ENCODE results near the gene SYMPK.

SYMPK gene

GRCh38 chr19:45792470-45793177 lies 70.3 kb downstream of the SYMPK start, which contains the start of gene DMWD (continued):
- TF ChIP-seq ELK4 (IDR thresholded peaks at IDR 0.05; ENCODE audit: borderline replicate concordance, low read depth, low read length) (peak; percentile 28; the same call in 1 of the 2 replicates), ZBTB8A (tag by site-specific recombination; IDR thresholded peaks at IDR 0.05) (peak; percentile 15; the same call in 1 of the 2 replicates), ZBTB11 (tag by site-specific recombination; conservative IDR thresholded peaks at IDR 0.05; ENCODE audit: low read depth) (peak; percentile 54), ZBTB10 (tag by site-specific recombination; IDR thresholded peaks at IDR 0.05) (no peak), GLI4 (tag by site-specific recombination; IDR thresholded peaks at IDR 0.05) (no peak), ZFP69B (tag by site-specific recombination; IDR thresholded peaks at IDR 0.05) (no peak), ZNF596 (tag by site-specific recombination; IDR thresholded peaks at IDR 0.05) (no peak), MYNN (tag by site-specific recombination; IDR thresholded peaks at IDR 0.05; ENCODE audit: borderline replicate concordance) (peak; percentile 99), GLIS1 (tag by site-specific recombination; IDR thresholded peaks at IDR 0.05) (peak; percentile 16; the same call in 1 of the 2 replicates), ZNF214 (tag by site-specific recombination; IDR thresholded peaks at IDR 0.05; ENCODE audit: borderline replicate concordance) (no peak), EGR2 (tag by site-specific recombination; IDR thresholded peaks at IDR 0.05; ENCODE audit: low read depth) (peak; percentile 83; the same call in 1 of the 2 replicates), PBX3 (CRISPR knock-in tag; IDR thresholded peaks at IDR 0.05) (peak; percentile 46; the same call in 1 of the 2 replicates), ZNF174 (tag by site-specific recombination; IDR thresholded peaks at IDR 0.05) (no peak), ZNF138 (tag by site-specific recombination; IDR thresholded peaks at IDR 0.05; ENCODE audit: borderline replicate concordance) (no peak), ZNF302 (tag by site-specific recombination; IDR thresholded peaks at IDR 0.05; ENCODE audit: low read depth) (no peak), KLF10 (tag by site-specific recombination; IDR thresholded peaks at IDR 0.05) (peak; percentile 61; the same call in 1 of the 2 replicates), ZSCAN30 (tag by site-specific recombination; IDR thresholded peaks at IDR 0.05) (peak; percentile 61; the same call in 1 of the 2 replicates), YY2 (tag by site-specific recombination; IDR thresholded peaks at IDR 0.05) (no peak), TCF7L2 (IDR thresholded peaks at IDR 0.05; ENCODE audit: borderline replicate concordance, low read depth, low read length) (no peak), ZNF660 (tag by site-specific recombination; IDR thresholded peaks at IDR 0.05) (0 out of 2 replicates have a peak, but pooled peaks have one; percentile 20), ZNF155 (tag by site-specific recombination; IDR thresholded peaks at IDR 0.05) (no peak)

Data from HEK293 (cell line).